Measurements from ENCODE around the gene KCNJ15.
"Not testable (repeated sequence)": the region's sequence is repeated elsewhere in the genome, so short reads cannot be mapped to it uniquely, and the experiment has no call there.

The KCNJ15 gene

GRCh38 chr21:38234395-38235142 is 22.2 kb upstream of the KCNJ15 start:
- TF ChIP-seq, protein P1, sequence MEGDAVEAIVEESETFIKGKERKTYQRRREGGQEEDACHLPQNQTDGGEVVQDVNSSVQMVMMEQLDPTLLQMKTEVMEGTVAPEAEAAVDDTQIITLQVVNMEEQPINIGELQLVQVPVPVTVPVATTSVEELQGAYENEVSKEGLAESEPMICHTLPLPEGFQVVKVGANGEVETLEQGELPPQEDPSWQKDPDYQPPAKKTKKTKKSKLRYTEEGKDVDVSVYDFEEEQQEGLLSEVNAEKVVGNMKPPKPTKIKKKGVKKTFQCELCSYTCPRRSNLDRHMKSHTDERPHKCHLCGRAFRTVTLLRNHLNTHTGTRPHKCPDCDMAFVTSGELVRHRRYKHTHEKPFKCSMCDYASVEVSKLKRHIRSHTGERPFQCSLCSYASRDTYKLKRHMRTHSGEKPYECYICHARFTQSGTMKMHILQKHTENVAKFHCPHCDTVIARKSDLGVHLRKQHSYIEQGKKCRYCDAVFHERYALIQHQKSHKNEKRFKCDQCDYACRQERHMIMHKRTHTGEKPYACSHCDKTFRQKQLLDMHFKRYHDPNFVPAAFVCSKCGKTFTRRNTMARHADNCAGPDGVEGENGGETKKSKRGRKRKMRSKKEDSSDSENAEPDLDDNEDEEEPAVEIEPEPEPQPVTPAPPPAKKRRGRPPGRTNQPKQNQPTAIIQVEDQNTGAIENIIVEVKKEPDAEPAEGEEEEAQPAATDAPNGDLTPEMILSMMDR (IDR thresholded peaks at IDR 0.05; ENCODE audit: control insufficient read depth, extremely low read depth, insufficient read depth), result no peak
- DNase-seq (ENCODE audit: low read depth), result peak; percentile 85
- H3K4me3 ChIP-seq (ENCODE audit: low read depth, low read length), result no peak overlapping the region

DNA sequence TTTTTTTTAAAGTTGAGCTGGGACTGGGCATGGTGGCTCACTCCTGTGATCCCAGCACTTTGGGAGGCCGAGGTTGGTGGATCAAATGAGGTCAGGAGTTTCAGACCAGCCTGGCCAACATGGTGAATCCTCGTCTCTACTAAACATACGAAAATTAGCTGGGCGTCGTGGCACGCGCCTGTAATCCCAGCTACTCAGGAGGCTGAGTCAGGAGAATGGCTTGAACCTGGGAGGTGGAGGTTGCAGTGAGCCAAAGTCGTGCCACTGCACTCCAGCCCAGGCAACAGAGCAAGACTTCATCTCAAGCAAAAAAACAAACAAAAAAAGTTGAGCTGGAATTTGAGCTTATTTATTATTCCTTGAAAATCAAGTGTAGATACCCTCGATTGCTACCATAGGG is 21.5 kb upstream of the KCNJ15 start:
- DNase-seq (ENCODE audit: low read depth); H3K4me3 ChIP-seq (ENCODE audit: low read depth, low read length): not testable (repeated sequence)

GRCh38 chr21:38236232-38236631 is 20.6 kb upstream of the KCNJ15 start:
- DNase-seq (ENCODE audit: low read depth), result no peak
- no peak overlapping the region for H3K4me3 ChIP-seq (ENCODE audit: low read depth, low read length)
- TF ChIP-seq, protein P1 (IDR thresholded peaks at IDR 0.05; ENCODE audit: control insufficient read depth, extremely low read depth, insufficient read depth), result no peak

GRCh38 chr21:38239672-38240071 is 17.1 kb upstream of the KCNJ15 start:
- DNase-seq (ENCODE audit: low read depth), result no peak
- no peak overlapping the region for H3K4me3 ChIP-seq (ENCODE audit: low read depth, low read length)

DNA sequence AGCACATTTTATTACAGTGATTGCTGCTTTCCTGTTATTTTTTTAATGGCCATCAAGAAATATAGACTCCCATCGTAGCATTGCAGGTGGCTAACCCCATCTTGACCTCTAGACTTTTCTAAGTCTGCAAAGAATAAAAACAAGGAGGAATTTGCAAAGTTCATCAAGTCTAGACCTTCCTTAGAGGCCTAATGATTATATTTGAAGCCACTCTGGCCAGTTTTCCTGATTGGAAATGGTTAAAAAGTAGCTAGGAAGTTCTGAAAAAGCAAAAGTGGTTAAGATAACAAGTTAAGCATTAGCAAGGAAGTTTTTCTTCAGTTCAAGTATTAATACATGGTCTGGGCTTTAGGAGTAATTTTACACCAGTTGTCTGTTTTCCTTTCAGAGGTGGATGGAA is 16.7 kb upstream of the KCNJ15 start:
- no peak overlapping the region for H3K4me3 ChIP-seq (ENCODE audit: low read depth, low read length)
- TF ChIP-seq, protein P1 (IDR thresholded peaks at IDR 0.05; ENCODE audit: control insufficient read depth, extremely low read depth, insufficient read depth), result no peak
- no peak for DNase-seq (ENCODE audit: low read depth)

More at GRCh38 chr21:38239672-38240071, 17.1 kb upstream of the KCNJ15 start:
- TF ChIP-seq, protein P1 (IDR thresholded peaks at IDR 0.05; ENCODE audit: control insufficient read depth, extremely low read depth, insufficient read depth), result no peak

DNA sequence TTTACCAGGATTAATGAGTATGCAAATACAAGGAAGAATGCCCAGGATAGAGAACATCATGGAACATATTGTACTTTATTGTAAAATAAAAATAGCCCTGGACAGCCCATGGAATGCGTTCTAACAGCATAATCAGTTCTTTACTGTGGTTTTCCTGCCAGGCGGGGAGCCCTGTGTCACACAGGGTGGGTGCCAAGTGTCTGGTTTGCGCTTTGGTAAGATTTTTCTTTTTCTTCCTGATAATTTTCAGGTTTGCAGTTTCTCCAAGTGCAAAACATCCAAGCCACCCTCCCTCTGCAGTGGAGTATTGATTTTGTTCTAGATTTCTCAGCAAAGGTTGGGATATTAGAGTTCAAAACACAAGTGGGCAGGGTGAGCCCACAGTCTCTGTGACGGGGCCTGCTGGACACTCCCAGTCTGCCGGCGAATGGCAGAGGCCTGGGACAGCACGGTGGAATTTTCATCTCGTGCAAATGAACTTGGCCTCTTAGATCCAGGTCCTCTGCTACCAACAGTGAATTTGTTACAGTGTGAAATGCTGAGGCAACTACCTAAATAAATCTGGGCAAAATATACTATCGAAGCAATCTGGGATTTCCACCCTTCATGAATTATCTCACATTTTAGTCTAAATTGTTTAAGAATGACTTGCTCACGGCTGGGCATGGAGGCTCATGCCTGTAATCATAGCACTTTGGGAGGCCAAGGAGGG is 15.6 kb upstream of the KCNJ15 start:
- peak; percentile 31 for DNase-seq (ENCODE audit: low read depth)
- H3K4me3 ChIP-seq (ENCODE audit: low read depth, low read length), result no peak overlapping the region
- TF ChIP-seq, protein P1 (IDR thresholded peaks at IDR 0.05; ENCODE audit: control insufficient read depth, extremely low read depth, insufficient read depth), result no peak

DNA sequence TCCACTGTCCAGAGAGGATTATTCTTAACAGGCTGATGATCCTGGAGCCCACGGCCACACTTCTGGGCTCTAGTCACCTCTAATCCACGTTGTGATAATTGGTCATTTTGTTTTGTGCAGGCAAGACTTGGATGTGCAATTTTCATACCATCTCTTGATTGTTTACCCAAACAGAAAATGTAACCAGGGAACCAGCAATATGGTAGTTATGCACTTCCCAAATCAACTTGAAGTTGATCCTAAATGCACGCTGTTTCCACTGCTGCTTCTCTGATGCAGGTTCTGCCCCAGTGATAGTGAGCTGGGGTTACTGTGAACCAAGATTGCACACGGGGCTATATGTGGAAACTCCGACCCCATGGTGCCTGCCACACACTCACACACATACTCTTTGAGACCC is 14.7 kb upstream of the KCNJ15 start:
- DNase-seq (ENCODE audit: low read depth), result no peak
- TF ChIP-seq, protein P1 (IDR thresholded peaks at IDR 0.05; ENCODE audit: control insufficient read depth, extremely low read depth, insufficient read depth), result no peak
- H3K4me3 ChIP-seq (ENCODE audit: low read depth, low read length), result no peak overlapping the region

All from LNCaP clone FGC (cell line).